RPMI8226 (cell line): ENCODE measurements around the gene MCF2L.

Experiments used
- DNase-seq: peaks from one replicate; pipeline ENCODE4 v3.0.0-alpha.2; 2015

MCF2L gene

GRCh38 chr13:113117911-113118260 is 148.9 kb downstream of the MCF2L start:
- DNase-seq: no peak

GRCh38 chr13:113118261-113119021 is 149.4 kb downstream of the MCF2L start:
- DNase-seq: no peak

- no peak for DNase-seq
These were observed 150.3 kb downstream of the MCF2L start for GRCh38 chr13:113119166-113119821.

- no peak for DNase-seq
These were observed 150.8 kb downstream of the MCF2L start for GRCh38 chr13:113119822-113120189.

GRCh38 chr13:113120300-113121182 is 151.5 kb downstream of the MCF2L start:
- DNase-seq: no peak

- no peak for DNase-seq
These were observed 152.3 kb downstream of the MCF2L start for GRCh38 chr13:113121183-113121927.

GRCh38 chr13:113121928-113122471 is 153.0 kb downstream of the MCF2L start:
- DNase-seq: no peak

GRCh38 chr13:113122550-113123225 is 153.7 kb downstream of the MCF2L start, which contains the start of gene F10:
TSS of gene F10 (plus strand) at chr13:113122799. CDS start at chr13:113122856, 57 bp downstream.
- DNase-seq: no peak

- peak; percentile 21 for DNase-seq
These were observed 154.5 kb downstream of the MCF2L start for GRCh38 chr13:113123226-113124201.

- no peak for DNase-seq
These were observed 155.4 kb downstream of the MCF2L start for GRCh38 chr13:113124211-113124970.

- no peak for DNase-seq
These were observed 156.7 kb downstream of the MCF2L start for GRCh38 chr13:113125506-113126264.

- DNase-seq: no peak
These were observed 157.5 kb downstream of the MCF2L start for GRCh38 chr13:113126265-113127150.

- DNase-seq: no peak
These were observed 160.5 kb downstream of the MCF2L start for GRCh38 chr13:113129480-113129879.

- DNase-seq: no peak
These were observed 161.1 kb downstream of the MCF2L start for GRCh38 chr13:113129921-113130750.

GRCh38 chr13:113135281-113135760 is 166.3 kb downstream of the MCF2L start:
- DNase-seq: no peak

- DNase-seq: no peak
These were observed 168.8 kb downstream of the MCF2L start for GRCh38 chr13:113137691-113138298.
